Panc1 (cell line): ENCODE results near the gene DAB2IP. TPM values are rescaled to one million over a fixed set of nuclear protein-coding genes. Genes with fewer than 3 reads are reported as not detected.

Experiments used
- ATAC-seq: fragments of 200-7000 bp; cut with Tn5 transposase; 2 replicates; pipeline ENCODE4 v1.9.1; 2020; ENCODE audit warnings: mild to moderate bottlenecking, moderate library complexity
- BruUV-seq: library from RNA; stranded (reverse); fragments of 400-500 nt; replicated peaks from 2 replicates; lab custom pipeline; 2021; lab: Mats Ljungman, UMichigan
- CTCF ChIA-PET: fragments of 300-600 bp; sonication (Branson Sonifier 250); formaldehyde crosslinking; loops from one replicate; lab custom pipeline; 2022; ENCODE audit warnings: antibody characterized with exemption; lab: Charles Lee
- POLR2A ChIA-PET: fragments of 300-600 bp; sonication (Branson Sonifier 250); formaldehyde crosslinking; loops from one replicate; lab custom pipeline; 2022; ENCODE audit warnings: antibody characterized with exemption; lab: Charles Lee
- DNase-seq: peaks from one replicate; pipeline ENCODE4 v3.0.0-alpha.2; 2010; ENCODE audit warnings: low read depth, low spot score
- H3K27ac ChIP-seq: 2 replicates; pipeline ENCODE4 v1.5.1; 2011; ENCODE audit warnings: mild to moderate bottlenecking, low read length, inconsistent platforms
- H3K27me3 ChIP-seq: fragments of 200-500 bp; sonication (Bioruptor generic); 2 replicates; pipeline ENCODE4 v1.6.0; 2014; ENCODE audit warnings: low read length, inconsistent platforms; ENCODE audit not compliant: control insufficient read depth, insufficient read depth
- H3K36me3 ChIP-seq: fragments of 200-500 bp; sonication (Bioruptor generic); 2 replicates; pipeline ENCODE4 v1.5.1; 2014; ENCODE audit warnings: inconsistent platforms, mild to moderate bottlenecking, low read length, moderate library complexity; ENCODE audit not compliant: control insufficient read depth, insufficient read depth
- H3K4me1 ChIP-seq: 2 replicates; pipeline ENCODE4 v1.5.1; 2011; ENCODE audit warnings: inconsistent platforms, mild to moderate bottlenecking, low read length, moderate library complexity; ENCODE audit not compliant: control insufficient read depth, insufficient read depth
- H3K4me3 ChIP-seq, 2 experiments: 2 replicates each; pipeline ENCODE4 v1.5.1; 2011 to 2012; ENCODE audit warnings: low read depth in 2 of 2, low read length in 2 of 2, mild to moderate bottlenecking in 2 of 2, inconsistent platforms in 1 of 2, moderate library complexity in 1 of 2
- H3K9me3 ChIP-seq: fragments of 200-500 bp; sonication (Bioruptor generic); 2 replicates; pipeline ENCODE4 v1.5.1; 2014; ENCODE audit warnings: low read depth, mild to moderate bottlenecking, inconsistent platforms, low read length, moderate library complexity; ENCODE audit not compliant: control insufficient read depth, insufficient read depth
- CTCF ChIP-seq: fragments of 450-650 bp; IDR thresholded peaks from 2 replicates; pipeline ENCODE4 v1.5.1; 2017; ENCODE audit warnings: mild to moderate bottlenecking
- POLR2AphosphoS5 ChIP-seq: IDR thresholded peaks from 2 replicates; pipeline ENCODE4 v1.6.1; 2012; ENCODE audit warnings: mild to moderate bottlenecking, low read depth, low read length, moderate library complexity
- REST ChIP-seq, 2 experiments: IDR thresholded peaks; 2 replicates each; pipeline ENCODE4 v1.6.1; 2011 to 2012; ENCODE audit warnings: low read depth in 2 of 2, control low read depth in 1 of 2, low read length in 1 of 2, mild to moderate bottlenecking in 1 of 2, moderate library complexity in 1 of 2; ENCODE audit not compliant: insufficient read depth in 1 of 2
- SIN3A ChIP-seq: IDR thresholded peaks from 2 replicates; pipeline ENCODE4 v1.6.1; 2012; ENCODE audit warnings: low read depth, mild to moderate bottlenecking, low read length, moderate library complexity, borderline replicate concordance; ENCODE audit not compliant: insufficient read depth
- TCF7L2 ChIP-seq: IDR thresholded peaks from 2 replicates; pipeline ENCODE4 v1.6.1; 2011; ENCODE audit warnings: mild to moderate bottlenecking, low read depth, low read length, inconsistent platforms
- in situ Hi-C: cut with HindIII; loops from 2 replicates; pipeline ENCODE4 v1.10.0; 2016; ENCODE audit warnings: low sequenced_read_pairs, low pct_unique_long_range_greater_than_20kb
- intact Hi-C: fragments of 100-400 bp; cut with micrococcal nuclease; formaldehyde crosslinking; loops from one replicate; pipeline ENCODE4 v1.10.0; 2022; ENCODE audit not compliant: unreplicated experiment
- total RNA-seq: library from RNA; stranded (reverse); gene quantifications from one replicate; pipeline ENCODE4 v1.2.1, GENCODE V29; 2021; ENCODE audit not compliant: unreplicated experiment

Gene DAB2IP
- total RNA-seq, 1 experiment from 2014 or later = 18.4 TPM

- Histone ChIP-seq H3K4me3 (no peak overlapping the region), H3K4me1 (peaks cover 4% of the 10 kb centered on the region; the same call in 1 of the 2 replicates), H3K9me3 (no peaks in the 10 kb centered on the region), H3K27ac (no peak overlapping the region), H3K36me3 (no peaks in the 10 kb centered on the region), H3K27me3 (no peaks in the 10 kb centered on the region)
- no peak for DNase-seq
- ATAC-seq = no peak
- ChIA-PET POLR2A (no interaction called here), CTCF (no interaction called here)
- BruUV-seq = no TSS peak
- in situ Hi-C loops = no loop called here
- intact Hi-C loops = no loop called here
- TF ChIP-seq REST (IDR thresholded peaks at IDR 0.05; ENCODE audit: insufficient read depth in 1 of 2, low read depth in 2 of 2, low read length in 1 of 2) (no peak), CTCF (no peak), SIN3A (no peak), POLR2AphosphoS5 (no peak), TCF7L2 (no peak)
Observed at GRCh38 chr9:121755581-121755980, 104.1 kb downstream of the DAB2IP start.

GRCh38 chr9:121756474-121757280, 105.2 kb downstream of the DAB2IP start:
- Histone ChIP-seq H3K36me3 (no peaks in the 10 kb centered on the region), H3K9me3 (no peaks in the 10 kb centered on the region), H3K27ac (no peak overlapping the region), H3K4me1 (no peaks in the 10 kb centered on the region), H3K27me3 (no peaks in the 10 kb centered on the region), H3K4me3 (no peak overlapping the region)
- ChIA-PET CTCF (no interaction called here), POLR2A (no interaction called here)
- intact Hi-C loops (no loop called here), in situ Hi-C loops (no loop called here)
- TF ChIP-seq CTCF (no peak), REST (IDR thresholded peaks at IDR 0.05; ENCODE audit: insufficient read depth in 1 of 2, low read depth in 2 of 2, low read length in 1 of 2) (no peak), TCF7L2 (no peak), SIN3A (no peak), POLR2AphosphoS5 (no peak)
- ATAC-seq = no peak
- DNase-seq = no peak
- no TSS peak for BruUV-seq
